GM20000 (cell line): Measurements from ENCODE around the gene ZIC4.

ENCODE experiments used
- DNase-seq: peaks from one replicate; pipeline ENCODE4 v3.0.0; 2012; ENCODE audit warnings: low spot score
- TF ChIP-seq, protein P1 (sequence below): IDR thresholded peaks from 2 replicates; pipeline ENCODE4 v1.5.1; 2012; ENCODE audit warnings: mild to moderate bottlenecking, control low read depth; ENCODE audit errors: extremely low read depth, missing control alignments

ZIC4 gene

DNA sequence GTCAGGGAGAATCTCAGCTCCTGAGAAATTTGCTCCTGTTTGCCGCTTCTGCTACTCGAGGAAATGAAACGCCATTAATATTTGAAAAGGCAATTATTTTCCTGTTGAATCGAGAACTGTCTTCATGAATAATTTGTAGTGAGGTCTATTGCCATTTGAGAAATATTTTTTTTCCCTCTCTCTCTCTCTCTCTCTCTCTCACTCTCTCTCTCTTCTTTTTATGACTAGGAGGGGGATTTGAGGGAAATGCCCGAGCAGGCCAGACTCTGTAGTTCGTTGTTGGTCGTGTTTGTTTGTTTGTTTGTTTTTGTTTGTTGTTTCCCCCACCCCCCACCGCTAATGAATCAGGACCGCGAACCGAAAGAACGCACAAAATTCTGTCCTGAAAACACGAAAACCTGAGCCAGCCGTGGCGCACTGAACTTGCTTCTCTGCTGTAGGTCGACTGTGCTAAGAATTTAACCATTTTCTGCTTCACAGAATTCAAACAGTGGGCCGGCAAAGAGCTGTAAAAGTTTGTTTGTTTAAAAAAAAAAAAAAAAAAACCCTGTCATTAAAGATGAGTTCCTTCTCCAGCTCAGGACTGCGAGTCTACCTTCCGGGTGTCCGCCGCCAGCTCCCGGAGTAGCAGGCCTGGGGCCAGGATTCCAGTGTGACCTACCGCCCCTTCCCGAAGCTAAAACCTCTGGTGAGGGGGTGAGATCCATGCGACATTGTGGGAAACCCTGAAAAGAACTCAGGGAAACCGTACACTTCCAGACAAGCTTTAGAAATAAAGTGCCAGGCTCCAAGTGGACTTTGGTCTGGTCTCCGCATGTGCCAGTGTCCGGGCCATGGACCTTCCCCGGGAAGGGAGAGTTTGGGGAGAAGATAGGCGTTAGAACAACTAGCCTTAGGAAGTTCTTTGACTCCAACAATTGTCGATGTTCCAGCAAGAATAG, 12.1 kb downstream of the ZIC4 start:
- DNase-seq, result no peak
- TF ChIP-seq, protein P1, sequence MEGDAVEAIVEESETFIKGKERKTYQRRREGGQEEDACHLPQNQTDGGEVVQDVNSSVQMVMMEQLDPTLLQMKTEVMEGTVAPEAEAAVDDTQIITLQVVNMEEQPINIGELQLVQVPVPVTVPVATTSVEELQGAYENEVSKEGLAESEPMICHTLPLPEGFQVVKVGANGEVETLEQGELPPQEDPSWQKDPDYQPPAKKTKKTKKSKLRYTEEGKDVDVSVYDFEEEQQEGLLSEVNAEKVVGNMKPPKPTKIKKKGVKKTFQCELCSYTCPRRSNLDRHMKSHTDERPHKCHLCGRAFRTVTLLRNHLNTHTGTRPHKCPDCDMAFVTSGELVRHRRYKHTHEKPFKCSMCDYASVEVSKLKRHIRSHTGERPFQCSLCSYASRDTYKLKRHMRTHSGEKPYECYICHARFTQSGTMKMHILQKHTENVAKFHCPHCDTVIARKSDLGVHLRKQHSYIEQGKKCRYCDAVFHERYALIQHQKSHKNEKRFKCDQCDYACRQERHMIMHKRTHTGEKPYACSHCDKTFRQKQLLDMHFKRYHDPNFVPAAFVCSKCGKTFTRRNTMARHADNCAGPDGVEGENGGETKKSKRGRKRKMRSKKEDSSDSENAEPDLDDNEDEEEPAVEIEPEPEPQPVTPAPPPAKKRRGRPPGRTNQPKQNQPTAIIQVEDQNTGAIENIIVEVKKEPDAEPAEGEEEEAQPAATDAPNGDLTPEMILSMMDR, result no peak

GRCh38 chr3:147393261-147393942, 12.9 kb downstream of the ZIC4 start:
- no peak for DNase-seq
- TF ChIP-seq, protein P1, result no peak

- TF ChIP-seq, protein P1, result no peak
- no peak for DNase-seq
Measured at GRCh38 chr3:147392625-147392946, 13.8 kb downstream of the ZIC4 start.

GRCh38 chr3:147391781-147392624, 14.3 kb downstream of the ZIC4 start:
- DNase-seq, result no peak
- TF ChIP-seq, protein P1, result no peak

- DNase-seq, result no peak
- TF ChIP-seq, protein P1, result no peak
Measured at GRCh38 chr3:147390589-147391569, 15.5 kb downstream of the ZIC4 start.

DNA sequence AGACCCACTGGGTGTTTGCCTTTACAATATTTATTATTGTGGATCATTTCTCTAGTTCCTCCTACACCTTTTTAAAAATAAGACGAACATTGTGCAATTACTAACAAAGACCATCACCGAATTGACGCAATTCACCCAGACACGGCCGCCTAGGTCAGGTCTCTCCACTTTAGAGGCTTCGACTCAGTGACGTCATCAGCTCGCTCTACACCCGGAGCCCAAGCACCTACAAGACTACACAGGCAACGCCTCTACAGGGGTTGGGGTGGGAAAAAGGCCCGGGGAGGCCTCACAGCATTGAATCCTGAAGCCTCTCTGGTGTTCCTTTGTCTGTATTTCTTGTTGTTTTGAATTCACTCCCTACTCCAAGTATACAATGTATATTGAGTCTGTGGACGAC, 16.6 kb downstream of the ZIC4 start:
- TF ChIP-seq, protein P1, result no peak
- no peak for DNase-seq
